ENCODE measurements around the gene ETS2.

DNA sequence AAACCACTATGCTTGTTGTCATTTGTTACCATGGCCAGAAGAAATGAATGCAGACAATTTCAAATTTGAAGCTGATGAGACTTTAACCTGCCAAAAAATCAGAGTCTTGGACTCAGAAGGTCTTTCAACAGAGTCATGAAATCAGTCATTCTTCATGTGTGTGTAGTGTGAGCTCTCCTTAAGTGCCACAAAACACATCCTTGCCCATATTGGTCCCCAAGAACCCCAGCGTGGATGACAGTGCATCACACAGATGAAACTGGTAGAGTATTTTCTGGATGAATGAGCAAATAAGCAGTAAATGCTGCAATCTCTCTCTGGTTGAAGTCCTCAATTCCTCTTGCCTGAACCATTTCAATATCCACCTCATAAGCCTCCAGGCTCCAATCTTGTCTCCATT, 28.7 kb upstream of the ETS2 start:
- TF ChIP-seq CTCF (optimal IDR thresholded peaks at IDR 0.05 in 1 of 3, IDR thresholded peaks at IDR 0.05 in 1 of 3, conservative IDR thresholded peaks at IDR 0.05 in 1 of 3; ENCODE audit: extremely low read depth in 1 of 3, insufficient read depth in 2 of 3, low read length in 3 of 3) (no peak), EZH2 (IDR thresholded peaks at IDR 0.05; ENCODE audit: low read length) (no peak)
